GM21367 (cell line): ENCODE measurements around the gene FOXD2.

Experiments used
- ATAC-seq: cut with Tn5 transposase; IDR thresholded peaks from one replicate; pipeline ENCODE4 v1.9.1; 2021; ENCODE audit not compliant: unreplicated experiment

The FOXD2 gene

DNA sequence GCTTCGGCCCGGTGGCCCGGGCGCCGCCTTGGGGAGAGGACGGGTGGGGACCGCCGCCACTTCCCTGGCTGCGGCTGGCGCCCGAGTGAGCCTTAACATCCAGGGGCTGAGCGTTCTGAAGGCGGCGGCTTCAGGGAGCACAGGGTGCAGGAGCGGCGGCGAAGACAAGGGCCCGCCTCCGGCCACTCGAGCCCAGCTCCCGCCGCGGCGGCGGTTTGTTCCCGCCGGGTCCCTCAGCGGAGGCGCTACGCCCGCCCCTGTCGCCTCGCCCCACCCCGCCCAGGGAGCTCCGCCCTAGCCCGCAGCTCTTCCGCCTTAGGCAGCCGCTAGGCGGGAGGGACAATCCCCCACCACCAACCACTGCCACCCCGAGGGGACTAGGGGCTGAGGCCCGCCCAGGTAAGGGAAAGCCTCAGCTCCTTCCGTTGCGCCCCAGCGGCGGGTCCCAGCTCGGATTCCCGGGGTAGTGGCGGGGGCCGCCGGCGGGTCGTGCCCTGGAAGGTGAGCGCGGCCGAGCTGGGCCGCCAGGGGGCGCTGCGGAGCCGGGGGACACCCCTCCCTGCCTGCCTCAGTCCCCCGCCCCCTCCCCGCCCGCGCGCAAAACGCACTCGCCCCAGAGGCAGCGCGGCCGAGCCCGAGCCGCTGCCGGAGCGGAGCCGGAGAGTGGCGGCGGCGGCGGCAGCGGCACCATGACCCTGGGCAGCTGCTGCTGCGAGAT, at the start of gene FOXD2:
Gene FOXD2 (plus strand): TSS at position 598 of the 718 bp plus-strand sequence. CDS start 92 bp downstream, at position 690.
- peak; percentile 76 for ATAC-seq

GRCh38 chr1:47388891-47389238, 49.0 kb upstream of the FOXD2 start:
- no peak for ATAC-seq

GRCh38 chr1:47389731-47390130, 48.1 kb upstream of the FOXD2 start:
- ATAC-seq = no peak

GRCh38 chr1:47390843-47391242, 47.0 kb upstream of the FOXD2 start:
- ATAC-seq = no peak

GRCh38 chr1:47393141-47393540, 44.7 kb upstream of the FOXD2 start:
- no peak for ATAC-seq

GRCh38 chr1:47395433-47395832, 42.4 kb upstream of the FOXD2 start:
- ATAC-seq = no peak

DNA sequence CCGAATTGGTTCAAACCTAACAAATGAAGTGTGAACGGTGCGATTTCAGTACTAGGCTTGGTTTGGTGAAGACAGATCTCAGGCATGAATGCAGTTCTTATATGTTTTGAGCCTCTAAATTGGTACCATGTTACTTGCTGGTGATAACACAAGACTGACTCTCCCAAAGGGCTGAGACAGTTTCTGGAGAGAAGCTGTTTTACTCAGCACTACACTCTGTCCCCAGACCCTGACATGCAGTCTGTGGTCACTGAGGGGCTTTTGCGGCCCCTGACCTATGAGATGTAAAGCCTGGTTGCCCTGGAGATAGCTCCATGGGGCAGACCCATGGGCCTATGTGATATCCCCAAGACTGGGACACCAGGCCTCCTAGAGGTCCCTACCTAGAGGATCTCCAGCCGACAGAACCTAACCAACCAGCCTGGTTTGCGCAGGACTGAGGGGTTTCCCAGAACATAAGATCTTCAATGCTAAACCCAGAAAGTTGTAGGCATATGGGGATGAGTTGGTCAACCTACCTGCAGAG, 41.1 kb upstream of the FOXD2 start:
- ATAC-seq = no peak

DNA sequence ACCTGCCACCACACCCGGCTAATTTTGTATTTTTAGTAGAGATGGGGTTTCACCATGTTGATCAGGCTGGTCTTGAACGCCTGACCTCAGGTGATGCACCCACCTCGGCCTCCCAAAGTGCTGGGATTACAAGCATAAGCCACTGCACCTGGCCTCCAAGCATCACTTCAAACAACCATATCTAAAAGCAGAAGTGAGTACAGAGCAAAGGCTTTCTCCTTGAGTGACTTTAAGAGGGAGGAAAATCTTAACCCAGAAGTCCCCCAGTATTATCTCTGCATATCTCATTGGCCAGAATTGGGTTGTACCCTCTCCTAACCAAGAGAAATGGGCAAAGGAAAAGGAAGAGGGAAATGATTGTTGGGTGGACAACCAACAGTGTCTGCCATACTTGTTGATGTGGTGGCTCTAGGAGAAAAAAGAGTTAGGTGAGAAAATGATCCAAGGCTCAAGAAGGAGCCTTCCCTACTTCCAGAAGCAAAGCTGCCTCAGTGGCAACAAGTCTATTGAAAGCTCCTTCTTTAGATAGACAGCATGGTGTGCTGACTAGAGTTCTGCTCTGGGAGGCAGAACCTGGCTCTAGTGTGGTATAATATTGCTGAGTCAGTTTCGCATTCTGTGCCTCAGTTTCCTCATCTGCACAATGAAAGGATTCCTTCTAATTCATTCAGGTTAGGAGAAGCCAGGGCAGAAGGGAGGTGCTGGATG, 38.6 kb upstream of the FOXD2 start:
- ATAC-seq = no peak

DNA sequence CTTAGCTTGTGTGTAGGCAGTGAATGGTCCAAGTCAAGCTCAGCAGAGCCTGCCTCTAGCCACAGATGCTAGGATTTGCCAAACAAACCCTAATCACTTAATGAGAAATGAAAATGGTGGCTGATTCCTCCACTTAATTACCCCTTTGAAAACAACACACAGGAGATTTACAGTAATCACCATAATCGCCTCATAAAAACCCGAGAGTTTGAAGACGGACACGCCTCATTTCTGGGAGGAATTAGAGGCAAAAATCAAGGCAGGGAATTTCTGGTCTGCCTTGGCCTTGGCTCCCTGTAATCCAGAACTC, 38.0 kb upstream of the FOXD2 start:
- ATAC-seq = no peak

- no peak for ATAC-seq
Measured at GRCh38 chr1:47401761-47402160, 36.1 kb upstream of the FOXD2 start.

- no peak for ATAC-seq
Measured at GRCh38 chr1:47402591-47402990, 35.3 kb upstream of the FOXD2 start.

DNA sequence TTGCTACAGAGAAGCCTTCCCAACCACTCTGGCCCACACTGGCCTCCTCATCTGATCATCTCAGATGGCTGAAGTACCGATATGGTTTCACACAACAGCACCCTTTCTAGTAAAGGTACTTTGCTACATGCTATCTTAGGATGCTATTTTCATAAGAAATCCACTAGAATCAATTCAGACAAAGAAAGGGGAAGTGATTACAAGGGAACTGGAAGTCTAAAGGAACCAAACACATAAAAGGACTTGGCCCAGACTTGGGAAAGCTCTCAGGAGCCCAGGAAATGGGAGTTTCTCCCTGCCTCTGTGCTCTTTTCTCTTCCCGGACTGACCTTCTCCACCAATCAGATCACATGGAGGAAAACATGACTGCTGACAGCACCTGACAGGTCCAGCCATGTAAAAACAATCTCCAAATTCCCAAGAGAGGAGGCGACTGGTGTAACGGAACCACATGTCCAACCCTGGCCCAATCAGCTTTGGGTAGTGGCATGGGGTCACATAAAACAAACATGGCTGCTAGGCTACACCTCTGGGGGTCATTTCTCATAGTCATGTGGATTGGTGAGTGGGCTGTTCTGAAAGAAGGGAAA, 34.4 kb upstream of the FOXD2 start:
- ATAC-seq = no peak

GRCh38 chr1:47405697-47406096, 32.1 kb upstream of the FOXD2 start:
- ATAC-seq = no peak

GRCh38 chr1:47406966-47407365, 30.9 kb upstream of the FOXD2 start:
- ATAC-seq = no peak

DNA sequence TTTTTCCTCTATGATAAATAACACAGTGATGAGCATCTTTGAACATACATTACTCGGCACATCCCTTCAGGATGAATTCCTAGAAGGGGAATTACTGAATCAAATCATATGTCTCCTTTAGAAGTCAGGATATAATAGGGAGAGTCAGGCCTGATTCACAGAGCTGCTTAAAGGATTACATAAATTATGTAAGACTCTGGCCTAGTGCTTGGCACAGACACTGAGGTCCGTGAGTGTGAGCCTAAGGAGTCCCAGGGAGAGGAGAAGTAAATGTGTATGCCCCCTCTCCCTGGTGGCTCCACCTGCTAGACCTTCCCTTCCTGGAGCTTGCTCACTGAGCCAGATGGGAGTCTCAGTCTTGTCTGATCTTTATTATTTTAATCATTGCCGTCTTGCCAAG, 30.4 kb upstream of the FOXD2 start:
- ATAC-seq = no peak

DNA sequence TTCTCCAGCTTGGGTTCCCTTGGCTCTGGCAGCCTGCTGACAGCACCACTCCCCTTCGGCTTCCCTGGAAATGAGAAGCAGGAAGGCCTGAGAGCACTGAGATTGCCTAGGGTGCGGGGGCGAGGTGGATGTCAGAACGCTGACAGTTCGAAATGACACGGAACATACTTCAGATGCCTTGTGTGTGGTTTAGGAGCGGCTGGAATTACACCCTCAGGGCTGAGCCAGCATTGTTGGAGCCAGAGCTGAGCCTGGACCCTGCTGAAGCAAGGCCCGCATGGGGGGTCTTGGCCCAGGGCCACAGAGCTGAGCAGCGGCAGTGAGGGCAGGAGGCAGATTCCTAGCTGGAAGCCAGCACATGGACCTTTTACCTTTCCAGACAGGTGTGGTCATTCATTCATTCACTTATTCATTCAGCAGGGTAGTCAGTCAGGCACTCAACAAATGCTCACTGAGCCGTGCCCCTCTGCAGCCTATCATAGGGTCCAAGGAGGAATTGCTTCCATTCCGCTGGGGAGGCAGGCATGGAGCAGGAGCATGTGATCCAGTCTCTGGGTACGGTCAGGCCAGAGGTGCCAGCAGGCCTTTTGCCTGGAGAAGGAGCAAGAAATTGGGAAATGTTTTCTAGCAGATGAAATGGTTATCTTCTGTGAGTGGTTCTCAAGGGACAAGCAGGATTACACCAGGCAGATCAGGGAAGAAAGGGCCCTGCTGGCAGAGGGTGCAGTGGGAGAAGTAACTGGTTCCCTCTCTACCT, 28.4 kb upstream of the FOXD2 start:
- no peak for ATAC-seq

- ATAC-seq = no peak
Measured at GRCh38 chr1:47410068-47410455, 27.8 kb upstream of the FOXD2 start.

DNA sequence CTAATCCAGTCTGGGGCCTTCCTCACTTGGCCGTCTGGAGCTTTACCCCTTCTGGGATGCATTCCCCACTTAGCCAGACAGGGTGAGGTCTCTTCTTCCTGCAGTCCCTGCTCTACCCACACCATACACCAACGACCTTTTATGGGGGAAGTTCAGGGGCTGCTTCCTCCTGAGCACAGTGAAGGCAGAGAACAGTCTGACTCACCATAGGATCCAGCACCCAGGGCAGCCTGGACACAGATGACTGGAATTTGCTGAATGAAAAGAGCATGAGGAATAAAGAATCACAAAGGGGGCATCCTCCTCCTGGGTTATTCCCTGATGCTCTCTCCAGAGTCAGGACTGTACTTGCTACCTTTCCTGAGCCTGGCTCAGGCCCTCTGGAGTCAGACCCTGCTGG, 26.4 kb upstream of the FOXD2 start:
- no peak for ATAC-seq

GRCh38 chr1:47412437-47412836, 25.4 kb upstream of the FOXD2 start:
- no peak for ATAC-seq

DNA sequence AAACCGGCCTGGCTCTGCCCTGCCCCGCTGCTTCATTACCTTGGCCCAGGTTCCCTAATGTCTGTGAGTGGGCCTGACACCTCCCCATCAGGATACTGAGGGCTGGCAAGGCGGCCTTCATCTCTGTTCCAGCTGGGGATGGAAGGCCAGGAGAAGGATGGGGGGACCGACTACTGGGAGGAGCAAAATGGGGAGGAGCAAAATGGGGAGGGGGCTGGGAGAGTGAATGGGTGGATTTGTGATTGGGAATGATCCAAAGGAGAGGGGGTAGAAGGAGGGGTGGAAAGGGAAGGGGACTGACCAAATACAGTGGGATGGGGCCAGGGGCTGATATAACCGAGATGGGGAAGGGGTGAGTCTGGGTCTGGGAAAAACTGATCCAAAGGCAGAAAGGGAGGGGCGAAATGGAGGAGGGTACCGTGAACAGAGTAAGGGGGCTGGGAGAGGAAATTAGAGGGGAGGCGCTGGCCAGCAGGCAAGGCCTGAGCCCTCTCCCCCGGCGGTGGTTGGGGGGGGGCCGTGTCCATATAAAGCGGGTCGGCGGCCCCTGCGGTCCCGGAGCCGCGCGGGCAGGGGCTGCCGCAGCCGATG, 22.0 kb upstream of the FOXD2 start, which contains the start of gene FOXE3:
Gene FOXE3 (plus strand): TSS at position 558 of the 591 bp plus-strand sequence. CDS start 31 bp downstream, at position 589.
- ATAC-seq = no peak
